Kidney (tissue), 14 donors: Measurements from ENCODE around the gene COX10. TPM values are rescaled to one million over a fixed set of nuclear protein-coding genes. Genes with fewer than 3 reads are reported as not detected.

ENCODE experiments used
- DNase-seq, 5 donors: peaks; one replicate each; pipeline ENCODE4 v3.0.0-alpha.2; 2013 to 2020
- FAIRE-seq: peaks from 2 replicates; lab custom pipeline; 2012; peaks lifted over from hg19 to GRCh38; lab: Jason Lieb, UNC
- H3K27ac ChIP-seq, 2 donors: one replicate each; pipeline ENCODE4 v1.7.0; 2013; ENCODE audit warnings: low read depth in 2 of 2, low read length in 2 of 2, inconsistent platforms in 1 of 2
- H3K27me3 ChIP-seq: one replicate; pipeline ENCODE4 v1.7.1; 2013; ENCODE audit warnings: low read length, inconsistent platforms; ENCODE audit not compliant: control insufficient read depth, insufficient read depth
- H3K36me3 ChIP-seq, 3 donors: one replicate each; pipeline versions ENCODE4 v1.7.0 to v1.7.1; 2013; ENCODE audit warnings: low read length in 3 of 3, control low read depth in 1 of 3, inconsistent platforms in 1 of 3; ENCODE audit not compliant: insufficient read depth in 3 of 3, control insufficient read depth in 2 of 3
- H3K4me1 ChIP-seq, 3 donors: one replicate each; pipeline versions ENCODE4 v1.7.0 to v1.7.1; 2013; ENCODE audit warnings: low read length in 3 of 3, inconsistent platforms in 1 of 3, low read depth in 1 of 3; ENCODE audit not compliant: control insufficient read depth in 2 of 3, insufficient read depth in 2 of 3
- H3K4me3 ChIP-seq, 3 donors: one replicate each; pipeline versions ENCODE4 v1.7.0 to v1.8.1; 2013; ENCODE audit warnings: low read length in 3 of 3, control low read depth in 1 of 3, inconsistent platforms in 1 of 3
- H3K9ac ChIP-seq, 3 donors: one replicate each; pipeline versions ENCODE4 v1.7.0 to v1.7.1; 2013; ENCODE audit warnings: low read length in 3 of 3, control low read depth in 1 of 3, inconsistent platforms in 1 of 3
- H3K9me3 ChIP-seq, 3 donors: one replicate each; pipeline versions ENCODE4 v1.7.0 to v1.7.1; 2013; ENCODE audit warnings: low read length in 3 of 3, control low read depth in 1 of 3, inconsistent platforms in 1 of 3; ENCODE audit not compliant: control insufficient read depth in 2 of 3, insufficient read depth in 1 of 3
- CTCF ChIP-seq: IDR thresholded peaks from 3 replicates; pipeline ENCODE4 v1.5.1; 2012; ENCODE audit warnings: mild to moderate bottlenecking, moderate library complexity, borderline replicate concordance; ENCODE audit not compliant: insufficient read depth; ENCODE audit errors: extremely low read depth
- intact Hi-C: fragments of 100-400 bp; cut with DNase I; formaldehyde crosslinking; loops from one replicate; pipeline ENCODE4 v1.11.1; 2022
- polyA plus RNA-seq: library from polyadenylated mRNA; stranded (reverse); fragments of 350-450 nt; fragmentation: Illumina TruSeq; extraction: RNeasy Lipid Tissue Mini Kit (QIAGEN cat#74804); gene quantifications from one replicate; pipeline ENCODE4 v1.2.3, GENCODE V29; 2014; ENCODE audit warnings: low read depth, low replicate concordance; ENCODE audit not compliant: insufficient read depth
- total RNA-seq: library from RNA; stranded (reverse); fragmentation: NEBNext Ultra II Directional; extraction: Animal tissue kit (Norgen Biotek cat#: 25700); gene quantifications from one replicate; pipeline ENCODE4 v1.2.1, GENCODE V29; 2021
- donor health status: control.
- donor health status: control.
- donor health status: control.
- donor health status: control.
- donor health status: control.
- donor health status: DM: yes; HTN: yes; CAD: no.
- donor health status: Normal renal cell carcinoma (clear cell type).

The COX10 gene
- total and polyA plus RNA-seq, 2 donors from 2014 or later = 14.2 to 18.0 TPM

GRCh38 chr17:14091367-14091766, 22.1 kb downstream of the COX10 start:
- TF ChIP-seq CTCF = no peak
- H3K4me1 ChIP-seq = peaks cover 0 to 25% (median 0%) of the 10 kb centered on the region in 3 donors
- no peaks in the 10 kb centered on the region for H3K9me3 ChIP-seq
- no peak overlapping the region for H3K4me3 ChIP-seq
- no peaks in the 10 kb centered on the region for H3K27me3 ChIP-seq
- H3K27ac ChIP-seq = no peak overlapping the region
- no peak for FAIRE-seq
- intact Hi-C loops = no loop called here
- no peak overlapping the region for H3K9ac ChIP-seq
- DNase-seq = no peak
- no peaks in the 10 kb centered on the region for H3K36me3 ChIP-seq

- no peak overlapping the region for H3K27ac ChIP-seq
- FAIRE-seq = no peak
- no peaks in the 10 kb centered on the region for H3K9me3 ChIP-seq
- no peak overlapping the region for H3K9ac ChIP-seq
- peaks cover 0 to 22% (median 0%) of the 10 kb centered on the region in 3 donors for H3K4me1 ChIP-seq
- no peaks in the 10 kb centered on the region for H3K27me3 ChIP-seq
- intact Hi-C loops = no loop called here
- no peaks in the 10 kb centered on the region for H3K36me3 ChIP-seq
- TF ChIP-seq CTCF = no peak
- H3K4me3 ChIP-seq = no peak overlapping the region
- DNase-seq = no peak
Measured at GRCh38 chr17:14092808-14093207, 23.5 kb downstream of the COX10 start.

GRCh38 chr17:14094676-14095601, 25.6 kb downstream of the COX10 start:
- H3K9me3 ChIP-seq = no peaks in the 10 kb centered on the region
- DNase-seq (peak in 1 of 5 donors; percentile 11), FAIRE-seq (no peak)
- H3K9ac ChIP-seq = no peak overlapping the region
- H3K27me3 ChIP-seq = no peaks in the 10 kb centered on the region
- TF ChIP-seq CTCF = no peak
- H3K4me1 ChIP-seq = peaks cover 0 to 22% (median 0%) of the 10 kb centered on the region in 3 donors
- H3K36me3 ChIP-seq = no peaks in the 10 kb centered on the region
- intact Hi-C loops = no loop called here
- H3K27ac ChIP-seq = no peak overlapping the region
- no peak overlapping the region for H3K4me3 ChIP-seq
